ENCODE data around the gene TMEM242. TPM values are rescaled to one million over a fixed set of nuclear protein-coding genes. Genes with fewer than 3 reads are reported as not detected.
"Not testable (repeated sequence)": the region's sequence is repeated elsewhere in the genome, so short reads cannot be mapped to it uniquely, and the experiment has no call there.

Gene TMEM242
- total RNA-seq, 4 donors from 2014 or later = 2.7 to 8.0 (median 4.3) TPM

- Histone ChIP-seq H3K27ac (no peak overlapping the region), H3K4me1 (no peaks in the 10 kb centered on the region), H3K4me3 (no peak overlapping the region), H3K36me3 (no peaks in the 10 kb centered on the region), H3K27me3 (peaks cover 0 to 22% (median 0%) of the 10 kb centered on the region in 4 donors), H3K9me3 (no peaks in the 10 kb centered on the region)
- TF ChIP-seq POLR2A (IDR thresholded peaks at IDR 0.05) (no peak), CTCF (IDR thresholded peaks at IDR 0.05) (no peak)
- 67% methylated on average over 1 of the region's 1 CpG; no CpG with 5 or more reads in 1 of the 2 donors for WGBS, 2 donors
- no peak for DNase-seq
- intact Hi-C loops (cut with DNase I) = no loop called here
These were observed 16.1 kb upstream of the TMEM242 start for GRCh38 chr6:157339432-157339831.

GRCh38 chr6:157337751-157338150, 14.4 kb upstream of the TMEM242 start:
- Histone ChIP-seq H3K4me1 (no peaks in the 10 kb centered on the region), H3K4me3 (no peak overlapping the region), H3K27me3 (peaks cover 0 to 36% (median 0%) of the 10 kb centered on the region in 4 donors), H3K27ac (no peak overlapping the region), H3K36me3 (no peaks in the 10 kb centered on the region), H3K9me3 (no peaks in the 10 kb centered on the region)
- no peak for TF ChIP-seq CTCF (IDR thresholded peaks at IDR 0.05)
- no peak for TF ChIP-seq POLR2A (IDR thresholded peaks at IDR 0.05)
- no peak for DNase-seq
- 71 to 78% methylated on average over 2 of the region's 2 CpGs for WGBS, 2 donors
- intact Hi-C loops (cut with DNase I) = no loop called here

- H3K4me1 ChIP-seq; intact Hi-C loops (cut with DNase I); H3K36me3 ChIP-seq; H3K4me3 ChIP-seq; DNase-seq; H3K9me3 ChIP-seq; H3K27ac ChIP-seq: not testable (repeated sequence)
- H3K27me3 ChIP-seq = peaks cover 0 to 40% (median 0%) of the 10 kb centered on the region in 4 donors
- 66 to 77% methylated on average over 3 of the region's 3 CpGs for WGBS, 2 donors
These were observed 14.0 kb upstream of the TMEM242 start for GRCh38 chr6:157337276-157337675.

- Histone ChIP-seq H3K27me3 (peaks cover 0 to 53% (median 0%) of the 10 kb centered on the region in 4 donors), H3K4me1 (no peaks in the 10 kb centered on the region), H3K27ac (no peak overlapping the region), H3K36me3 (no peaks in the 10 kb centered on the region), H3K4me3 (no peak overlapping the region), H3K9me3 (no peaks in the 10 kb centered on the region)
- 55 to 63% methylated on average over 6 of the region's 6 CpGs for WGBS, 2 donors
- DNase-seq = no peak
- TF ChIP-seq CTCF (IDR thresholded peaks at IDR 0.05) (no peak), POLR2A (IDR thresholded peaks at IDR 0.05) (no peak)
- intact Hi-C loops (cut with DNase I) = no loop called here
These were observed 12.5 kb upstream of the TMEM242 start for GRCh38 chr6:157335829-157336228.

- TF ChIP-seq POLR2A (IDR thresholded peaks at IDR 0.05) (no peak), CTCF (IDR thresholded peaks at IDR 0.05) (no peak)
- Histone ChIP-seq H3K4me1 (no peaks in the 10 kb centered on the region), H3K9me3 (no peaks in the 10 kb centered on the region), H3K36me3 (no peaks in the 10 kb centered on the region), H3K27ac (no peak overlapping the region), H3K27me3 (peaks cover 0 to 52% (median 0%) of the 10 kb centered on the region in 4 donors), H3K4me3 (no peak overlapping the region)
- intact Hi-C loops (cut with DNase I) = no loop called here
- 38 to 57% methylated on average over 3 of the region's 3 CpGs for WGBS, 2 donors
- DNase-seq = no peak
These were observed 10.6 kb upstream of the TMEM242 start for GRCh38 chr6:157333956-157334355.

- WGBS, 2 donors = 84 to 91% methylated on average over 4 of the region's 4 CpGs
These were observed 10.2 kb upstream of the TMEM242 start for GRCh38 chr6:157333537-157333936.

More at GRCh38 chr6:157333537-157333936, 10.2 kb upstream of the TMEM242 start:
- Histone ChIP-seq H3K27me3 (peaks cover 0 to 47% (median 0%) of the 10 kb centered on the region in 4 donors), H3K9me3 (no peaks in the 10 kb centered on the region), H3K27ac (no peak overlapping the region), H3K36me3 (no peaks in the 10 kb centered on the region), H3K4me3 (no peak overlapping the region), H3K4me1 (no peaks in the 10 kb centered on the region)
- DNase-seq = no peak
- intact Hi-C loops (cut with DNase I) = no loop called here
- TF ChIP-seq CTCF (IDR thresholded peaks at IDR 0.05) (no peak), POLR2A (IDR thresholded peaks at IDR 0.05) (no peak)

Data from esophagus squamous epithelium (tissue), 5 donors.